ENCODE measurements around the gene EPHB4.

Gene EPHB4

DNA sequence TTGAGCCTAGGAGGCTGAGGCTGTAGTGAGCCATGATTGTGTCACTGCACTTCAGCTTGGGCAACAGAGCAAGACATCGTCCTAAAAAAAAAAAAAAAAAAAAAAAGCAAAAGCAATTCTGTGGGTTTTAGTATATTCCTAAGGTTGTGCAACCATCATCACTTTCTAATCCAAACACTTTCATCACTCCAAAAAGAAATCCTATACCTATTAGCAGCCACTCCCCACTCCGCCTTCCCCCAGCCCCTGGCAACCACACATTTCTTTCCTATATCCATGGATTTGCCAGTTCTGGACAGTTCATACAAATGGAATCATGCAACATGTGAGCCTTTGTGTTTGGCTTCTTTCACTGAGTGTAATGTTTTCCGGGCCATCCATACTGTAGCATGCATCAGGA is 73.6 kb downstream of the EPHB4 start:
- H3F3A ChIP-seq (ENCODE audit: insufficient read depth, low read length), result no peaks in the 10 kb centered on the region
- H3K36me3 ChIP-seq (replicated peaks; ENCODE audit: insufficient read depth, low read length), result no peaks in the 10 kb centered on the region
- DNase-seq, result no peak
- no peaks in the 10 kb centered on the region for H3K79me2 ChIP-seq (ENCODE audit: low read length)
- no peaks in the 10 kb centered on the region for H3K4me1 ChIP-seq (ENCODE audit: low read length)
- no peak overlapping the region for H3K4me3 ChIP-seq (ENCODE audit: low read length)
- TF ChIP-seq, protein P1, sequence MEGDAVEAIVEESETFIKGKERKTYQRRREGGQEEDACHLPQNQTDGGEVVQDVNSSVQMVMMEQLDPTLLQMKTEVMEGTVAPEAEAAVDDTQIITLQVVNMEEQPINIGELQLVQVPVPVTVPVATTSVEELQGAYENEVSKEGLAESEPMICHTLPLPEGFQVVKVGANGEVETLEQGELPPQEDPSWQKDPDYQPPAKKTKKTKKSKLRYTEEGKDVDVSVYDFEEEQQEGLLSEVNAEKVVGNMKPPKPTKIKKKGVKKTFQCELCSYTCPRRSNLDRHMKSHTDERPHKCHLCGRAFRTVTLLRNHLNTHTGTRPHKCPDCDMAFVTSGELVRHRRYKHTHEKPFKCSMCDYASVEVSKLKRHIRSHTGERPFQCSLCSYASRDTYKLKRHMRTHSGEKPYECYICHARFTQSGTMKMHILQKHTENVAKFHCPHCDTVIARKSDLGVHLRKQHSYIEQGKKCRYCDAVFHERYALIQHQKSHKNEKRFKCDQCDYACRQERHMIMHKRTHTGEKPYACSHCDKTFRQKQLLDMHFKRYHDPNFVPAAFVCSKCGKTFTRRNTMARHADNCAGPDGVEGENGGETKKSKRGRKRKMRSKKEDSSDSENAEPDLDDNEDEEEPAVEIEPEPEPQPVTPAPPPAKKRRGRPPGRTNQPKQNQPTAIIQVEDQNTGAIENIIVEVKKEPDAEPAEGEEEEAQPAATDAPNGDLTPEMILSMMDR (IDR thresholded peaks at IDR 0.05; ENCODE audit: low read length), result no peak
- TF ChIP-seq EZH2phosphoT487 (IDR thresholded peaks at IDR 0.05; ENCODE audit: low read length), result no peak
- TF ChIP-seq EZH2 (optimal IDR thresholded peaks at IDR 0.05; ENCODE audit: low read depth, low read length), result no peak
- no peaks in the 10 kb centered on the region for H3K9me3 ChIP-seq (replicated peaks; ENCODE audit: insufficient read depth, low read length)
- no peak overlapping the region for H3K4me2 ChIP-seq (ENCODE audit: low read depth, low read length)
- no peaks in the 10 kb centered on the region for H4K20me1 ChIP-seq (ENCODE audit: insufficient read depth, low read length)
- no peak overlapping the region for H2AFZ ChIP-seq (ENCODE audit: low read length)
- no peaks in the 10 kb centered on the region for H3K9me2 ChIP-seq (replicated peaks; ENCODE audit: insufficient read depth, low read length)
- H3K9ac ChIP-seq (ENCODE audit: low read length), result no peak overlapping the region
- H3K27me3 ChIP-seq (replicated peaks; ENCODE audit: insufficient read depth, low read length), result peaks cover 81% of the 10 kb centered on the region
- no peak overlapping the region for H3K27ac ChIP-seq (ENCODE audit: low read length)

DNA sequence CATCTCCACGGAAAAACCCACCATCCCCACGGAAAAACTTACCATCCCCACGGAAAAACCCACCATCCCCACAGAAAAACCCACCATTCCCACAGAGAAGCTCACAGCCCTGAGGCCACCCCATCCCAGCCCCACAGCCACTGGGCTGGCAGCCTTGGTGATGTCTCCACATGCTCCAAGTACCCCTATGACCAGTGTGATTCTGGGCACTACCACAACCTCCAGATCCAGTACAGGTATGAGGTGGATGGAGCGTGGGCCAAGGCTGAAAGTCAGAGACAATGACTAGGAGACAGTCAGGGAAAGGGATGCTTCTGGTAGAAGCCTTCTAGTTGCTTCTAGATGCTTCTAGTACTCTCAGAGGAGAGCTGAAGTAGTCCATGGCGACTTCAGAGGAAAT is 74.3 kb downstream of the EPHB4 start:
- no peak overlapping the region for H3K27ac ChIP-seq (ENCODE audit: low read length)
- H3K9me3 ChIP-seq (replicated peaks; ENCODE audit: insufficient read depth, low read length), result no peaks in the 10 kb centered on the region
- TF ChIP-seq EZH2 (optimal IDR thresholded peaks at IDR 0.05; ENCODE audit: low read depth, low read length) (no peak), EZH2phosphoT487 (IDR thresholded peaks at IDR 0.05; ENCODE audit: low read length) (no peak)
- TF ChIP-seq, protein P1 (IDR thresholded peaks at IDR 0.05; ENCODE audit: low read length), result no peak

More for the DNA sequence above, 74.3 kb downstream of the EPHB4 start:
- no peak overlapping the region for H3K4me3 ChIP-seq (ENCODE audit: low read length)
- no peak overlapping the region for H3K9ac ChIP-seq (ENCODE audit: low read length)
- H3K79me2 ChIP-seq (ENCODE audit: low read length), result no peaks in the 10 kb centered on the region
- H2AFZ ChIP-seq (ENCODE audit: low read length), result no peak overlapping the region
- no peak overlapping the region for H3K4me2 ChIP-seq (ENCODE audit: low read depth, low read length)
- no peak for DNase-seq
- H3F3A ChIP-seq (ENCODE audit: insufficient read depth, low read length), result no peaks in the 10 kb centered on the region
- H3K4me1 ChIP-seq (ENCODE audit: low read length), result no peaks in the 10 kb centered on the region
- no peaks in the 10 kb centered on the region for H4K20me1 ChIP-seq (ENCODE audit: insufficient read depth, low read length)
- peaks cover 81% of the 10 kb centered on the region for H3K27me3 ChIP-seq (replicated peaks; ENCODE audit: insufficient read depth, low read length)
- H3K36me3 ChIP-seq (replicated peaks; ENCODE audit: insufficient read depth, low read length), result no peaks in the 10 kb centered on the region
- no peaks in the 10 kb centered on the region for H3K9me2 ChIP-seq (replicated peaks; ENCODE audit: insufficient read depth, low read length)

Data from MM.1S (cell line).